HG02884 (cell line): ENCODE data around the gene SRSF10.
A peak's percentile ranks its signal among the peaks of the same experiment; 100 is the strongest.
"Not testable (repeated sequence)": the region's sequence is repeated elsewhere in the genome, so short reads cannot be mapped to it uniquely, and the experiment has no call there.

Experiments
- ATAC-seq: cut with Tn5 transposase; IDR thresholded peaks from one replicate; pipeline ENCODE4 v1.9.1; 2021; ENCODE audit warnings: mild to moderate bottlenecking, moderate library complexity; ENCODE audit not compliant: unreplicated experiment

SRSF10 gene

DNA sequence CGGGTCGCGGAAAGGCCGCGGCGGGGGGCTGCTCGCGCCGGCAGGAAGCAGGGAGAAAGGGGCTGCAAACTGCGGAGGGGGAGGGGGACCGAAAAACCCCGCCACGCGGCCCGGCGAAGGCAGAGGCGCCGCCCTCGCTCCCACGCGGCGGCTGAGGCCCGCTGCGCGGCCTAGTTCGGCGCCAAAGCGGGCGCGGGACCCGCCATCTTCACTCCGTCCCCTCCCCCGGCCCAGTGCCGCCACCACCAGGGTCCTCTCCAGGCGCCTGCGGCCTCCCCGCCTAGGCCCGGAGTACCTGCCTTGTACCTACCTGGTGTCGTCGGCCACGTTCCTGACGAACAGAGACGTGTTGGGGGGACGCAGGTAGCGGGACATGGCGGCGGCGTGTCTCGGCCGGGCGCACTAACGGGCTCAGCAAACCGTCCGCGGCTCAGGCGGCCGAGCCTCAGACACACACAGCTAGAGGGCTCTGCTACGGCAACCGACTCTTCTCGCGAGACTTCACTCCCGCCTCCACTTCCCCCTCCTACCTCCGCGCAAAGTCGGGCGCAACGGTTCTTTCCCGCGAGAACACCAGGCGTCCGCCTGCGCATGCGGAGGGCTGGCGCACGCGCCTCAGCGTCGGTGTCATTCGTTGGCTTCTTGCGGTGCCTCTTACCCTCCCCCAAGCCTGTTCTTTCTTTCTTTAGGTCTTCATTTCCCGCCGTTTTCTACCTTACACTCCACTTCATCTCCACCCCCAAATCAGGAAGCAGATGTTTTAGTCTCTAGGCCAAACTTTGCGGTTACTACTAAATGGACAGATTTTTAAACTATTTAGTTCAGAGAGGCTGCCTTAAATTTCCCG, at the start of gene SRSF10:
Gene SRSF10, minus strand, starts transcription at position 447 of the 847 bp plus-strand sequence. Its CDS starts 72 bp downstream, at position 375.
- peak; percentile 77 for ATAC-seq

DNA sequence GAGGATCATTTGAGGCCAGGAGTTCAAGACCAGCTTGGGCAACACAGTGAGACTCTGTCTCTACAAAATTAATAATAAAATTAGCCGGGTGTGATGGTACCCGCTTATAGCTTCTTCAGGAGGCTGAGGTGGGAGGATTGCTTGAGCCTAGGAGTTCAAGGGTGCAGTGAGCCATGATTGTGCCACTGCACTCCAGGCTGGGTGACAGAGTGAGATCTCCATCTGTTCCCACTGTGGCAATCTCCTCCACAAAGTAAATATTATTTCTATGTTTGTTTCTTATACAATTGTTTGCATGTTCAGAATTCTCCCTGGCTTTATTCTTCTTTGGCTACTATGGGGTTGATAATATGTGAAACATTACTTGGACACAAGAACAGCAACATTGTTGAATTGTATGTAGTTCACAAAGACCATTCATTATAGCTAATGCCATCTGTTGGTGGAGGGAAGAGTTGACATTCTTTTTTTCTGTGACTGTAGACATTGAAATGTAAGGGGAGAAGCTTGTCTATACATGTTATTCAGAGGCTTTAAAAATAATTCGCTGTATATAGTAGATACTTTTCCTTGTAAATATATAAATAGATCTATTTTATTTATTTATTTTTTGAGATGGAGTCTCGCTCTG, 47.8 kb upstream of the SRSF10 start:
- ATAC-seq: no peak

DNA sequence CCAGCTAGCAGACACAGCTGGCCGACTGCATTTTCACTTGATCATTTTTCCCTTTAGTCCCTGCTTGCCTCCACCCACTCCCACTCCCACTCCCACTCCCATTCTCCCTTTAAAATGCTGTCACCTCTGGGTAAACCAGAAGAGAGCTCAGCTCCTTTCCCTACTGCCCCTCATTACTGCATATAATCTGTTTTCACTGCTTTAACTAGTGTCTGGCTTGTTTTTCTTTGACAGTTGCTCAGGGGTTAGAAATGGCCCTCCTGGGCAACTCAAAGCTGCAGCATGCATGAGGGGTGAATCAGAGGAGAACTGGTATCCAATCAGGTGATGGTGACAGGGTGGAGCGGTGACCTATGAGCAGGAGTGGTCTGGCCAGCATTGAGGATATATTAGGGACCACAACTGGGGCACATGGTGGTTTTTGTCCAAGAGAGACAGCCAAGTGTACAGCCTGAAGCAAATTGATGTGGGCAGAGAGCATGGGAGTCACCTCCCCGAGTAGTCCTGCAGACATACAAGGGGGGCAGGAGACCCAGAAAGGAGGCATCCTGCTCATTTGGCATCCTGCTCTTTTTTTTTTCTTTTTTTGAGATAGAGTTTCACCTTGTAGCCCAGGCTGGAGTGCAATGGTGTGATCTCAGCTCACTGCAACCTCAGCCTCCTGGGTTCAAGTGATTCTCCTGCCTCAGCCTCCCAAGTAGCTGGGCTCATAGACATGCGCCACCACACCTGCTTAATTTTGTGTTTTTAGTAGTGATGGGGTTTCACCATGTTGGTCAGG, 42.6 kb upstream of the SRSF10 start:
- no peak for ATAC-seq

- ATAC-seq: no peak
Measured at GRCh38 chr1:24021403-24022266, 41.5 kb upstream of the SRSF10 start.

DNA sequence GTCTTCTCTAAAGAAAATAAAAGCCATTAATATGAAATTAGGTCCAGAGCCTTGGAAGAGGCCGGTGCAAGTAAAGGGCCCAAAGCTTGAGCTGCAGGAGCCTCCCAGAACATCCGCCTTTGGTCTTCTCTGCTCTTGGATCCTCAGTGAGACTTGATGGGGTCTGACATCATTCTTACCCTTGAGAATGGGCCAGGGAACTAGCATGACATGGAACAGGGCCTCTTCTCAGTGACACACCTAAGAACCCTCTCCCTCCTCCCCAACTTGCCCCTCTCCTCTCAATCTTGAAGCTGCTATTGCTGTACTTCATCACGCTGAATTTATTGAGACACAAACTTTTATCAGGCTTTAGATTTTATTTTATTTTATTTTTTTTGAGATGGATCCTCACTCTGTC, 40.3 kb upstream of the SRSF10 start:
- ATAC-seq: no peak

DNA sequence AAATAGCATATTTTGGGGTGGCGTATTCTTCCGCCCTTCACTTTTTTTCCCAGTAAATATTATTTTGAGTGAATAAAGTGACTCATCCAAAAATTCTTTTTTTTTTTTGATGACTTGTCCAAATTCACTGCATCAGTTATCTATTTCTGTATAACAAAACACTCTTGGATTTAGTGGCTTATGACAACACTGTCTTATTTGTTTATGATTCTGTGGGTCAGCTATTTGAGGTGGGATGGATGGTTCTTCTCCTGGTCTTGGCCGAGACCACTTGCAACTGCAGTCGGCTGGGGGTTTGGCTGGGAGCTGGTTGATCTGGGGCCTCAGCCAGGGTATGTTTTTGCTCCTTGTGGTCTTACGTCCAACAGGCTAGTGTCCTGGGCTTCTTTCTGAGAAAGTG, 39.9 kb upstream of the SRSF10 start:
- ATAC-seq: no peak

DNA sequence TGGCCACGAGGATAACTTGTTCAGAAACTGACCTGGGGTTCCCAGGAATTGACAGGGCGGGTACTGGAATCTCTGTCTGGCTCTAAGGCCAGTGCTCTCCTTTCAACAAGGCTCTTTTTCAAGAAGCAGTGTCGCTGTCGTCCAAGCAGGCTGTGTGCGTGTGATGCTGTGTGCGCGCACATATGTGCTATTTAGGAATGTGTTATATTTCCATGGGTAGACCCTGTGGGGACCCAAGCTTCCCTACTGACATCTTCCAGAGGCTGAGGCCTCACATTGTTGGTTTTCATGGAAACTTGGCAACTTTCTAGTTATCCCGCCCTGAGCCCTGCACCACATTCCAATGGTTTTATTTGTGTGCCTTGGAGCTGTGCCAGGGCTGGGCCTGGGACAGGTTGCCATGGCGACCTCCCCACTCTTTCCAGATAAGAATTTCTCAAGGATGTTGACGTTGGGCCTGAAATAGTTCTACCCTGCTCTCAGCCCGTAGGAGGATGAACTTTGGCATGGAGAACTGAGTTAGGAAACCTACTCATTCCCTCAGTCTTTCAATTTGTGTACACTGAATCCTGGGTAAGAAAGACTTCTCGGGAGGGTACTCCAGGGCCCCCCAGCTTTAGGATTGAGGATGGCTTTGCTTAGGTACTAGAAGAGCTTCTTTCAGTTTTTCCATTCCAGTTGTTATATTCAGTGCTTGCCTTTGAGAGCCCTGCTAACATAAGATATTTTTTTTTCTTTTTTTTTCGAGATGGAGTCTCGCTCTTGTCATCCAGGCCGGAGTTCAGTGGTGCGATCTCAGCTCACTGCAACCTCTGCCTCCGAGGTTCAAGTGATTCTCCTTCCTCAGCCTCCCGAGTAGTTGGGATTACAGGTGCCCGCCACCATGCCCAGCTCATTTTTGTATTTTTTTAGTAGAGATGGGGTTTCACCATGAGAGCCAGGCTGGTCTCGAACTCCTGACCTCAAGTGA, 38.8 kb upstream of the SRSF10 start:
- no peak for ATAC-seq

- no peak for ATAC-seq
Measured at GRCh38 chr1:24015221-24016210, 35.4 kb upstream of the SRSF10 start.

DNA sequence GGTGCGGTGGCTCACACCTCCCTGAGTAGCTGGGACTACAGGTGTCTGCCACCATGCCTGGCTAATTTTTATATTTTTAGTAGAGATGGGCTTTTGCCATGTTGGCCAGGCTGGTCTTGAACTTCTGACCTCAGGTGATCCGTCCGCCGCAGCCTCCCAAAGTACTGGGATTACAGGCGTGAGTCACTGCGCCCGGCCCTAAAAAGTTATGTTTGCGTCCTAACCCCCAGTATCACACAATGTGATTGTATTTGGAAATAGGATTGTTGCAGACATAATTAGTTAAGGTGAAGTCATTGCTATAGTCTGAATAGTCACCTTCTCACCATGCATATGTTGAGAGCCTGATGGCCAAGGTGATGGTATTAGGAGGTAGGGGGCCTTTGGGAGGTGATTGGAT, 32.8 kb upstream of the SRSF10 start:
- ATAC-seq: not testable (repeated sequence)

DNA sequence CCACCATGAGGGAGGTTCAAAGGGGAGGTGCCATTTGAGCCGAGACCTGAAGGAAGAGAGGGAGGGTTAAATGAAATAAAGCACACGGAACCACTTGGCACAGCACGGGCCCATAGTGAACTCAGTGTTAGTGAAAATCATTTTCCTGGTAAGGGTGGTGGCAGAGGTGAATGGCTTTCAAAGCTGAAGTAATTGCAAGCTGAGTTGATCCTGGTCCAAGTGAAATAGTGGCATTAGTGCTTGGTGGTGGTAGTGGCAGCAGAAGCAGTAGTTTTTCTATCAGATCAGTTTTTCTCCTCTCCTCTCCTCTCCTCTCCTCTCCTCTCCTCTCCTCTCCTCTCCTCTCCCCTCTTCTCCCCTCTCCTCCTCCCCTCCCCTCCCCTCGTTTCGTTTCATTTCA, 30.5 kb upstream of the SRSF10 start:
- no peak for ATAC-seq

GRCh38 chr1:24009406-24009805, 29.3 kb upstream of the SRSF10 start:
- ATAC-seq: no peak

DNA sequence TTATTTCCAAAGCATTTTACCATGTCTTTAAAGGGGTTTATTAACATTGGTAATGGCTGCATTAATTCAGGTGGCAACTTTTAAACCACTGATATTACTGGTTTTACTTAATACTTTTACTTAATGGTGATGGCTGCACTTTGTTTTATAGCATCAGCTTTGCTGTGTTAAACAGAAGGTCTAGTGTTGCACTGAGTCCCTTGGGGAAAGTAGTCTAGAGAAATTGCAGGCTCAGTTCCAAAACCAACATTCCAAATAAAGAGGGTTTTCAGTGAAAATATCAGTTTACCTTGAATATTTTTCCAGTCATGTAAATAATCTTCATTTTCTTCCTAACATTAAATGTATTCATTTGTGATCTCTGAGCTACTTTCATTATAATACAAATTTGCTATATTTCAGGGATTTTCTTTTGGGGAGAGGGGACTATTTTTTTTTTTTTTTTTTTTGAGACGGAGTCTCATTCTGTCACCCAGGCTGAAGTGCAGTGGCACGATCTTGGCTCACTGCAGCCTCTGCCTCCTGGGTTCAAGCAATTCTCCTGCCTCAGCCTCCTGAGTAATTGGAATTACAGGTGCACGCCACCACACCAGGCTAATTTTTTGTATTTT, 28.6 kb upstream of the SRSF10 start:
- ATAC-seq: not testable (repeated sequence)

- ATAC-seq: no peak
Measured at GRCh38 chr1:24007079-24007478, 27.0 kb upstream of the SRSF10 start.

GRCh38 chr1:24005163-24005562, 25.0 kb upstream of the SRSF10 start:
- ATAC-seq: no peak

DNA sequence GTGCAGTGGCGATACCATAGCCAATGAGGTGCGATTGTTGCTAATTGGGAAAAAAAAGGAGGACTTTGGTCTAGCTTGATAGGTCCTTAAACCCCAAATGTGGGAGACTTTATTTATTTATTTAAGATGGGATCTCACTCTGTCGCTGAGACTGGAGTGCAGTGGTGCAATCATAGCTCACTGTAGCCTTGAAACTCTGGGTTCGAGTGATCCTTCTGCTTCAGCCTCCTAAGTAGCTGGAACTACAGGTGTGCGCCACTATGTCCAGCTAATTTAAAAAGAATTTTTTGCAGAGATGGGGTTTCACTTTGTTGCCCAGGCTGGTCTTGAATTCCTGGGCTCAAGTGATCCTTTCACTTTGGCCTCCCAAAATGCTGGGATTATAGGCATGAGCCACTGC, 24.0 kb upstream of the SRSF10 start:
- no peak for ATAC-seq

- ATAC-seq: no peak
Measured at GRCh38 chr1:24003331-24003972, 23.3 kb upstream of the SRSF10 start.

GRCh38 chr1:24002695-24003094, 22.6 kb upstream of the SRSF10 start:
- ATAC-seq: no peak
